Smooth muscle cell (in vitro differentiated cells): ENCODE measurements around the gene VEPH1. TPM values are rescaled to one million over a fixed set of nuclear protein-coding genes. Genes with fewer than 3 reads are reported as not detected.

Experiments
- DNase-seq: peaks from one replicate; lab custom pipeline; 2025; ENCODE audit not compliant: unreplicated experiment; lab: John Stamatoyannopoulos, UW
- H2AFZ ChIP-seq: fragments of 200-600 bp; sonication (generic); 2 replicates; pipeline ENCODE4 v1.6.0; 2016; ENCODE audit warnings: antibody characterized with exemption, low read depth, mild to moderate bottlenecking
- H3F3A ChIP-seq: fragments of 200-600 bp; sonication (generic); 2 replicates; pipeline ENCODE4 v1.6.0; 2017; ENCODE audit warnings: antibody characterized with exemption, low read depth
- H3K27ac ChIP-seq: fragments of 200-600 bp; sonication (generic); 2 replicates; pipeline ENCODE4 v1.5.1; 2016; ENCODE audit warnings: low read depth, mild to moderate bottlenecking
- H3K27me3 ChIP-seq: fragments of 200-600 bp; sonication (generic); 2 replicates; pipeline ENCODE4 v1.6.1; 2016; ENCODE audit warnings: low read depth, mild to moderate bottlenecking
- H3K36me3 ChIP-seq: fragments of 200-600 bp; sonication (generic); 2 replicates; pipeline ENCODE4 v1.5.1; 2016; ENCODE audit warnings: low read depth
- H3K4me1 ChIP-seq: fragments of 200-600 bp; sonication (generic); 2 replicates; pipeline ENCODE4 v1.5.1; 2016; ENCODE audit warnings: low read depth
- H3K4me2 ChIP-seq: fragments of 200-600 bp; sonication (generic); 2 replicates; pipeline ENCODE4 v1.6.0; 2016; ENCODE audit warnings: mild to moderate bottlenecking
- H3K4me3 ChIP-seq: fragments of 200-600 bp; sonication (generic); 2 replicates; pipeline ENCODE4 v1.5.1; 2016; ENCODE audit warnings: mild to moderate bottlenecking
- H3K79me2 ChIP-seq: fragments of 200-600 bp; sonication (generic); 2 replicates; pipeline ENCODE4 v1.6.0; 2016; ENCODE audit warnings: low read depth, mild to moderate bottlenecking
- H3K9ac ChIP-seq: fragments of 200-600 bp; sonication (generic); 2 replicates; pipeline ENCODE4 v1.6.0; 2016; ENCODE audit warnings: low read depth
- H3K9me3 ChIP-seq: fragments of 200-600 bp; sonication (generic); replicated peaks from 2 replicates; pipeline ENCODE4 v1.5.1; 2016; ENCODE audit warnings: low read depth
- H4K20me1 ChIP-seq: fragments of 200-600 bp; sonication (generic); 2 replicates; pipeline ENCODE4 v1.6.0; 2016; ENCODE audit warnings: low read depth
- CTCF ChIP-seq: fragments of 200-600 bp; sonication (generic); IDR thresholded peaks from 2 replicates; pipeline ENCODE4 v1.5.1; 2017; ENCODE audit warnings: borderline replicate concordance, mild to moderate bottlenecking, antibody characterized with exemption; ENCODE audit not compliant: insufficient read depth, poor library complexity, severe bottlenecking
- WGBS: methylation state at CpG from one replicate; pipeline ENCODE4 v1.1.7; 2016; ENCODE audit warnings: low lambda C conversion rate; 5-methylcytosine and 5-hydroxymethylcytosine counted together
- polyA plus RNA-seq: library from polyadenylated mRNA; unstranded; fragments of >200 nt; fragmentation: Nextera tagmentation; extraction: Ambion mirVana; gene quantifications from 2 replicates; pipeline ENCODE4 v1.2.1, GENCODE V29; 2016
- total RNA-seq: library from RNA; depleted of rRNA; stranded (reverse); fragments of >200 nt; gene quantifications from 2 replicates; pipeline ENCODE4 v1.2.3, GENCODE V29; 2014

Gene VEPH1
- total and polyA plus RNA-seq, 2 experiments from 2014 or later: 0.58 to 3.0 TPM

GRCh38 chr3:157452097-157452496 lies 51.1 kb downstream of the VEPH1 start:
- Histone ChIP-seq H3F3A (peaks cover 3% of the 10 kb centered on the region), H3K4me1 (no peaks in the 10 kb centered on the region), H4K20me1 (no peaks in the 10 kb centered on the region), H3K4me3 (no peak overlapping the region), H3K79me2 (no peaks in the 10 kb centered on the region), H2AFZ (peak overlapping the region; percentile 33), H3K27me3 (no peaks in the 10 kb centered on the region), H3K27ac (no peak overlapping the region), H3K36me3 (no peaks in the 10 kb centered on the region), H3K4me2 (no peak overlapping the region), H3K9me3 (no peaks in the 10 kb centered on the region), H3K9ac (no peak overlapping the region)
- TF ChIP-seq CTCF: no peak
- DNase-seq: no peak
- WGBS: 65% methylated on average over 3 of the region's 3 CpGs

- Histone ChIP-seq H3K79me2 (no peaks in the 10 kb centered on the region), H3K27ac (no peak overlapping the region), H3F3A (peaks cover 7% of the 10 kb centered on the region), H3K9me3 (no peaks in the 10 kb centered on the region), H3K9ac (no peak overlapping the region), H3K27me3 (no peaks in the 10 kb centered on the region), H2AFZ (no peak overlapping the region), H3K36me3 (no peaks in the 10 kb centered on the region), H3K4me3 (no peak overlapping the region), H3K4me1 (no peaks in the 10 kb centered on the region), H3K4me2 (no peak overlapping the region), H4K20me1 (no peaks in the 10 kb centered on the region)
- WGBS: 79% methylated on average over 3 of the region's 3 CpGs
- TF ChIP-seq CTCF: peak; percentile 27
- no peak for DNase-seq
Observed at GRCh38 chr3:157447026-157447694, 56.1 kb downstream of the VEPH1 start.

GRCh38 chr3:157445857-157446256 lies 57.4 kb downstream of the VEPH1 start:
- Histone ChIP-seq H3F3A (peaks cover 4% of the 10 kb centered on the region), H3K27ac (no peak overlapping the region), H3K9me3 (no peaks in the 10 kb centered on the region), H3K4me1 (no peaks in the 10 kb centered on the region), H3K4me2 (peak overlapping the region; percentile 39), H3K79me2 (no peaks in the 10 kb centered on the region), H3K36me3 (no peaks in the 10 kb centered on the region), H2AFZ (no peak overlapping the region), H3K4me3 (no peak overlapping the region), H3K27me3 (no peaks in the 10 kb centered on the region), H4K20me1 (no peaks in the 10 kb centered on the region), H3K9ac (no peak overlapping the region)
- DNase-seq: no peak
- TF ChIP-seq CTCF: no peak
- 86% methylated on average over 1 of the region's 1 CpG for WGBS

GRCh38 chr3:157444797-157445184 lies 58.4 kb downstream of the VEPH1 start:
- no peak overlapping the region for H2AFZ ChIP-seq
- TF ChIP-seq CTCF: no peak
- no peak overlapping the region for H3K9ac ChIP-seq
- H3K9me3 ChIP-seq: no peaks in the 10 kb centered on the region
- peaks cover 4% of the 10 kb centered on the region for H3F3A ChIP-seq
- no peak overlapping the region for H3K27ac ChIP-seq
- H3K36me3 ChIP-seq: no peaks in the 10 kb centered on the region
- no peak overlapping the region for H3K4me2 ChIP-seq
- no peaks in the 10 kb centered on the region for H3K27me3 ChIP-seq
- H3K79me2 ChIP-seq: no peaks in the 10 kb centered on the region
- H3K4me1 ChIP-seq: no peaks in the 10 kb centered on the region
- no peak overlapping the region for H3K4me3 ChIP-seq
- 100% methylated on average over 1 of the region's 1 CpG for WGBS
- no peaks in the 10 kb centered on the region for H4K20me1 ChIP-seq
- no peak for DNase-seq
